Breast epithelium (tissue), 3 donors: ENCODE results near the gene SLC30A9.

Source experiments
- POLR2A ChIP-seq: fragments of 450-650 bp; IDR thresholded peaks from one replicate; pipeline ENCODE4 v1.6.1; 2016; ENCODE audit warnings: antibody characterized with exemption, mild to moderate bottlenecking, moderate library complexity
- POLR2AphosphoS5 ChIP-seq, 3 donors: sonication (generic); formaldehyde crosslinking; IDR thresholded peaks; one replicate each; pipeline ENCODE4 v1.6.1; 2017; ENCODE audit warnings: antibody characterized with exemption in 3 of 3
- TF ChIP-seq, protein P1 (sequence below), 3 donors: fragments of 450-650 bp; IDR thresholded peaks; one replicate each; pipeline ENCODE4 v1.5.1; 2016 to 2017; ENCODE audit warnings: antibody characterized with exemption in 3 of 3, mild to moderate bottlenecking in 3 of 3, moderate library complexity in 3 of 3

DNA sequence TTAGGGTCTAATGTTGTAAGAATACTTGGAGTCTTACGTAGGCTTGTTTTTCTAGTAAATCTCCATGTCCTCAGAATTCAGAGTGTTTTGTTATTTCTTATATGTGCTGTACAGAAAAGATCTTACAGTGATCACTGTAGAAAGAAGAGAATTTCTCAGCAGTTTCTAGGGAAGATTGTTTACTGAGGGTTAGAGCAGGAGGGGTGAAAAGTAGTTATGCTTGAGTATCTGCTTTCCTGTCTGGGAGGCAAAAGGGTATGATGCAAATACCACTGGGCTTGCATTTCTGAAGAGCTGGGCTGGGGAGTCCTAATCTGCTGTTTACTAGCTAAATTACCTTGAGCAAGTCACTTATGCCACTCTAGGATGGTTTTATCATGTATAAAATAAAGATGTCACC is 84.0 kb downstream of the SLC30A9 start:
- TF ChIP-seq, protein P1, sequence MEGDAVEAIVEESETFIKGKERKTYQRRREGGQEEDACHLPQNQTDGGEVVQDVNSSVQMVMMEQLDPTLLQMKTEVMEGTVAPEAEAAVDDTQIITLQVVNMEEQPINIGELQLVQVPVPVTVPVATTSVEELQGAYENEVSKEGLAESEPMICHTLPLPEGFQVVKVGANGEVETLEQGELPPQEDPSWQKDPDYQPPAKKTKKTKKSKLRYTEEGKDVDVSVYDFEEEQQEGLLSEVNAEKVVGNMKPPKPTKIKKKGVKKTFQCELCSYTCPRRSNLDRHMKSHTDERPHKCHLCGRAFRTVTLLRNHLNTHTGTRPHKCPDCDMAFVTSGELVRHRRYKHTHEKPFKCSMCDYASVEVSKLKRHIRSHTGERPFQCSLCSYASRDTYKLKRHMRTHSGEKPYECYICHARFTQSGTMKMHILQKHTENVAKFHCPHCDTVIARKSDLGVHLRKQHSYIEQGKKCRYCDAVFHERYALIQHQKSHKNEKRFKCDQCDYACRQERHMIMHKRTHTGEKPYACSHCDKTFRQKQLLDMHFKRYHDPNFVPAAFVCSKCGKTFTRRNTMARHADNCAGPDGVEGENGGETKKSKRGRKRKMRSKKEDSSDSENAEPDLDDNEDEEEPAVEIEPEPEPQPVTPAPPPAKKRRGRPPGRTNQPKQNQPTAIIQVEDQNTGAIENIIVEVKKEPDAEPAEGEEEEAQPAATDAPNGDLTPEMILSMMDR (IDR thresholded peaks at IDR 0.05) = no peak
- TF ChIP-seq POLR2A (no peak), POLR2AphosphoS5 (IDR thresholded peaks at IDR 0.05) (no peak)
